Astrocyte (in vitro differentiated cells and primary cell): ENCODE data around the gene DDIAS. TPM values are rescaled to one million over a fixed set of nuclear protein-coding genes. Genes with fewer than 3 reads are reported as not detected.

Experiments
- DNase-seq: peaks from one replicate; pipeline ENCODE4 v3.0.0-alpha.2; 2010; ENCODE audit warnings: low read depth
- FAIRE-seq: peaks from 2 replicates; lab custom pipeline; 2011; peaks lifted over from hg19 to GRCh38; lab: Jason Lieb, UNC
- H2AFZ ChIP-seq: 2 replicates; pipeline ENCODE4 v1.6.0; 2012; ENCODE audit warnings: low read depth, low read length, inconsistent platforms
- H3K27ac ChIP-seq: 2 replicates; pipeline ENCODE4 v1.5.1; 2011; ENCODE audit warnings: low read depth, low read length, inconsistent platforms
- H3K27me3 ChIP-seq: 2 replicates; pipeline ENCODE4 v1.6.0; 2011; ENCODE audit warnings: low read length, inconsistent platforms; ENCODE audit not compliant: insufficient read depth
- H3K36me3 ChIP-seq: 2 replicates; pipeline ENCODE4 v1.5.1; 2011; ENCODE audit warnings: low read length, inconsistent platforms; ENCODE audit not compliant: insufficient read depth
- H3K4me1 ChIP-seq: 2 replicates; pipeline ENCODE4 v1.5.1; 2011; ENCODE audit warnings: low read length, inconsistent platforms; ENCODE audit not compliant: insufficient read depth
- H3K4me2 ChIP-seq: 2 replicates; pipeline ENCODE4 v1.6.0; 2012; ENCODE audit warnings: low read length, inconsistent platforms
- H3K4me3 ChIP-seq: 2 replicates; pipeline ENCODE4 v1.5.1; 2011; ENCODE audit warnings: low read depth, mild to moderate bottlenecking, low read length, inconsistent platforms; ENCODE audit not compliant: insufficient read depth
- H3K79me2 ChIP-seq: 2 replicates; pipeline ENCODE4 v1.6.0; 2012; ENCODE audit warnings: mild to moderate bottlenecking, low read length, inconsistent platforms; ENCODE audit not compliant: insufficient read depth
- H3K9ac ChIP-seq: 2 replicates; pipeline ENCODE4 v1.6.0; 2012; ENCODE audit warnings: mild to moderate bottlenecking, low read length, inconsistent platforms
- H3K9me3 ChIP-seq: 2 replicates; pipeline ENCODE4 v1.5.1; 2012; ENCODE audit warnings: low read depth, mild to moderate bottlenecking, low read length, inconsistent platforms; ENCODE audit not compliant: insufficient read depth
- H4K20me1 ChIP-seq: 2 replicates; pipeline ENCODE4 v1.6.0; 2012; ENCODE audit warnings: low read length, inconsistent platforms; ENCODE audit not compliant: insufficient read depth
- H3K27ac Mint-ChIP-seq: one replicate; pipeline ENCODE4 v1.8.0; 2021; ENCODE audit warnings: mild to moderate bottlenecking, mixed read lengths; ENCODE audit not compliant: unreplicated experiment
- H3K27me3 Mint-ChIP-seq: one replicate; pipeline ENCODE4 v1.8.0; 2021; ENCODE audit warnings: low read depth, mixed read lengths; ENCODE audit not compliant: unreplicated experiment
- H3K36me3 Mint-ChIP-seq: one replicate; pipeline ENCODE4 v1.8.0; 2021; ENCODE audit warnings: low read depth, mixed read lengths; ENCODE audit not compliant: unreplicated experiment
- H3K4me1 Mint-ChIP-seq: one replicate; pipeline ENCODE4 v1.8.0; 2021; ENCODE audit warnings: low read depth, mixed read lengths; ENCODE audit not compliant: unreplicated experiment
- H3K4me3 Mint-ChIP-seq: one replicate; pipeline ENCODE4 v1.8.0; 2021; ENCODE audit warnings: mild to moderate bottlenecking, moderate library complexity, mixed read lengths; ENCODE audit not compliant: unreplicated experiment
- H3K9me3 Mint-ChIP-seq: one replicate; pipeline ENCODE4 v1.8.0; 2021; ENCODE audit warnings: mild to moderate bottlenecking, mixed read lengths; ENCODE audit not compliant: unreplicated experiment
- EZH2 ChIP-seq: IDR thresholded peaks from 2 replicates; pipeline ENCODE4 v1.6.1; 2012; ENCODE audit warnings: mild to moderate bottlenecking, low read length, inconsistent platforms; ENCODE audit not compliant: insufficient read depth
- total RNA-seq: library from RNA; stranded (reverse); gene quantifications from 2 replicates; pipeline ENCODE4 v1.2.1, GENCODE V29; 2021
- TF ChIP-seq, protein P1 (sequence below): IDR thresholded peaks from 2 replicates; pipeline ENCODE4 v1.5.1; 2011; ENCODE audit warnings: low read depth, mild to moderate bottlenecking, inconsistent platforms, low read length, moderate library complexity; ENCODE audit not compliant: insufficient read depth

The DDIAS gene
- total RNA-seq, 1 donor from 2014 or later: 4.0 TPM

- TF ChIP-seq, protein P1, sequence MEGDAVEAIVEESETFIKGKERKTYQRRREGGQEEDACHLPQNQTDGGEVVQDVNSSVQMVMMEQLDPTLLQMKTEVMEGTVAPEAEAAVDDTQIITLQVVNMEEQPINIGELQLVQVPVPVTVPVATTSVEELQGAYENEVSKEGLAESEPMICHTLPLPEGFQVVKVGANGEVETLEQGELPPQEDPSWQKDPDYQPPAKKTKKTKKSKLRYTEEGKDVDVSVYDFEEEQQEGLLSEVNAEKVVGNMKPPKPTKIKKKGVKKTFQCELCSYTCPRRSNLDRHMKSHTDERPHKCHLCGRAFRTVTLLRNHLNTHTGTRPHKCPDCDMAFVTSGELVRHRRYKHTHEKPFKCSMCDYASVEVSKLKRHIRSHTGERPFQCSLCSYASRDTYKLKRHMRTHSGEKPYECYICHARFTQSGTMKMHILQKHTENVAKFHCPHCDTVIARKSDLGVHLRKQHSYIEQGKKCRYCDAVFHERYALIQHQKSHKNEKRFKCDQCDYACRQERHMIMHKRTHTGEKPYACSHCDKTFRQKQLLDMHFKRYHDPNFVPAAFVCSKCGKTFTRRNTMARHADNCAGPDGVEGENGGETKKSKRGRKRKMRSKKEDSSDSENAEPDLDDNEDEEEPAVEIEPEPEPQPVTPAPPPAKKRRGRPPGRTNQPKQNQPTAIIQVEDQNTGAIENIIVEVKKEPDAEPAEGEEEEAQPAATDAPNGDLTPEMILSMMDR: no peak
- no peak for TF ChIP-seq EZH2
- no peak overlapping the region for H3K4me3 ChIP-seq
- Mint-ChIP-seq H3K27me3 (no peaks in the 10 kb centered on the region), H3K4me1 (no peaks in the 10 kb centered on the region), H3K4me3 (no peak overlapping the region), H3K36me3 (no peaks in the 10 kb centered on the region), H3K9me3 (no peaks in the 10 kb centered on the region), H3K27ac (no peak overlapping the region)
- no peak overlapping the region for H3K27ac ChIP-seq
- FAIRE-seq: no peak
- H2AFZ ChIP-seq: no peak overlapping the region
- H4K20me1 ChIP-seq: peaks cover 21% of the 10 kb centered on the region
- no peaks in the 10 kb centered on the region for H3K9me3 ChIP-seq
- no peaks in the 10 kb centered on the region for H3K36me3 ChIP-seq
- H3K27me3 ChIP-seq: no peaks in the 10 kb centered on the region
- H3K79me2 ChIP-seq: no peaks in the 10 kb centered on the region
- no peaks in the 10 kb centered on the region for H3K4me1 ChIP-seq
- no peak overlapping the region for H3K9ac ChIP-seq
- H3K4me2 ChIP-seq: no peak overlapping the region
- DNase-seq: no peak
Measured at GRCh38 chr11:82889133-82890001, 12.2 kb upstream of the DDIAS start.

DNA sequence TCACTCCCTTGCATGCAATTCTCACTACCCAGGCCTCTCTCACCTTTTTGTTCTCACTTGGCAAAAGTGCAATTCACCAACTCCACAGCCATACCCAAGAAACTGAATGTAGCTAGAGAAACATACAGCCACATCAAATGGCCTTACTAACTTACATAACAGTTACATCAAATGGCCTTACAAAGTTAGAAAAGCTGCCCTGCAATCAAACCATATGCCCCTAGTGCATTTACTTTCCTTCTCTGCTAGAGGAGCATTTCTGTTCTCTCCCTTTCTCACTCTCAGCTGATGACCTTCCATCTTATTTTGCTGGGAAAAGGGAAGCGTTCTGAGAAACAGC, 11.6 kb upstream of the DDIAS start:
- no peaks in the 10 kb centered on the region for H3K79me2 ChIP-seq
- H3K4me2 ChIP-seq: no peak overlapping the region
- H3K27ac Mint-ChIP-seq: no peak overlapping the region
- H3K27ac ChIP-seq: no peak overlapping the region
- no peaks in the 10 kb centered on the region for H3K9me3 ChIP-seq
- H3K4me1 ChIP-seq: no peaks in the 10 kb centered on the region
- no peak overlapping the region for H3K9ac ChIP-seq
- no peak for FAIRE-seq
- TF ChIP-seq, protein P1: no peak
- TF ChIP-seq EZH2: no peak
- no peak overlapping the region for H2AFZ ChIP-seq
- H4K20me1 ChIP-seq: peaks cover 21% of the 10 kb centered on the region
- H3K36me3 Mint-ChIP-seq: no peaks in the 10 kb centered on the region
- no peak for DNase-seq
- H3K4me3 ChIP-seq: no peak overlapping the region
- H3K9me3 Mint-ChIP-seq: no peaks in the 10 kb centered on the region
- H3K27me3 ChIP-seq: no peaks in the 10 kb centered on the region
- no peaks in the 10 kb centered on the region for H3K36me3 ChIP-seq
- H3K4me1 Mint-ChIP-seq: no peaks in the 10 kb centered on the region
- no peaks in the 10 kb centered on the region for H3K27me3 Mint-ChIP-seq
- H3K4me3 Mint-ChIP-seq: no peak overlapping the region

GRCh38 chr11:82890936-82891335, 10.6 kb upstream of the DDIAS start:
- Mint-ChIP-seq H3K9me3 (no peaks in the 10 kb centered on the region), H3K4me3 (no peak overlapping the region), H3K27ac (no peak overlapping the region), H3K36me3 (no peaks in the 10 kb centered on the region), H3K27me3 (no peaks in the 10 kb centered on the region), H3K4me1 (no peaks in the 10 kb centered on the region)
- Histone ChIP-seq H3K4me1 (no peaks in the 10 kb centered on the region), H3K79me2 (no peaks in the 10 kb centered on the region), H3K36me3 (no peaks in the 10 kb centered on the region), H4K20me1 (peaks cover 21% of the 10 kb centered on the region), H3K4me2 (no peak overlapping the region), H2AFZ (no peak overlapping the region), H3K9me3 (no peaks in the 10 kb centered on the region), H3K4me3 (no peak overlapping the region), H3K9ac (no peak overlapping the region), H3K27me3 (no peaks in the 10 kb centered on the region), H3K27ac (no peak overlapping the region)
- DNase-seq (no peak), FAIRE-seq (no peak)
- no peak for TF ChIP-seq EZH2
- TF ChIP-seq, protein P1: no peak
